Activated CD8-positive, alpha-beta T cell treated with anti-CD3 and anti-CD28 coated beads for 36 hours (primary cell): ENCODE measurements around the gene AIF1L. TPM values are rescaled to one million over a fixed set of nuclear protein-coding genes. Genes with fewer than 3 reads are reported as not detected.

ENCODE experiments used
- ATAC-seq: fragments of 200-7000 bp; cut with Tn5 transposase; one replicate; pipeline ENCODE4 v1.10.0; 2021; ENCODE audit warnings: mild to moderate bottlenecking, moderate library complexity
- CTCF ChIA-PET: fragments of 350-600 bp; sonication (Branson Sonifier 250); formaldehyde crosslinking; loops from one replicate; lab custom pipeline; 2021; ENCODE audit warnings: antibody characterized with exemption; lab: Charles Lee
- POLR2A ChIA-PET: fragments of 350-600 bp; sonication (Branson Sonifier 250); formaldehyde crosslinking; loops from one replicate; lab custom pipeline; 2021; ENCODE audit warnings: antibody characterized with exemption; lab: Charles Lee
- DNase-seq: peaks from one replicate; pipeline ENCODE4 v3.0.0-alpha.2; 2020
- H3K27ac Mint-ChIP-seq: one replicate; pipeline ENCODE4 v1.8.0; 2021; ENCODE audit warnings: mild to moderate bottlenecking, mixed read lengths
- H3K27me3 Mint-ChIP-seq: one replicate; pipeline ENCODE4 v1.8.0; 2021; ENCODE audit warnings: mixed read lengths
- H3K36me3 Mint-ChIP-seq: one replicate; pipeline ENCODE4 v1.8.0; 2021; ENCODE audit warnings: low read depth, mixed read lengths
- H3K4me1 Mint-ChIP-seq: one replicate; pipeline ENCODE4 v1.8.0; 2021; ENCODE audit warnings: low read depth, mixed read lengths
- H3K4me3 Mint-ChIP-seq: one replicate; pipeline ENCODE4 v1.8.0; 2021; ENCODE audit warnings: mild to moderate bottlenecking, moderate library complexity, mixed read lengths
- H3K9me3 Mint-ChIP-seq: one replicate; pipeline ENCODE4 v1.8.0; 2021; ENCODE audit warnings: mixed read lengths
- CTCF ChIP-seq: fragments of 200-600 bp; IDR thresholded peaks from one replicate; pipeline ENCODE4 v1.8.0; 2022; ENCODE audit warnings: antibody characterized with exemption, mild to moderate bottlenecking
- intact Hi-C: fragments of 100-400 bp; cut with micrococcal nuclease; formaldehyde crosslinking; loops from one replicate; pipeline ENCODE4 v1.10.0; 2022
- total RNA-seq, 2 experiments: library from RNA; stranded (reverse); gene quantifications; one replicate each; pipeline ENCODE4 v1.2.3, GENCODE V29; 2021

The AIF1L gene
- total RNA-seq, 2 experiments from 2014 or later = 0.72 to 1.9 TPM

GRCh38 chr9:131107760-131108159 lies 11.4 kb downstream of the AIF1L start:
- no peaks in the 10 kb centered on the region for H3K27me3 Mint-ChIP-seq
- no peaks in the 10 kb centered on the region for H3K36me3 Mint-ChIP-seq
- no peaks in the 10 kb centered on the region for H3K4me1 Mint-ChIP-seq
- CTCF ChIA-PET = no interaction called here
- ATAC-seq (no peak), DNase-seq (no peak)
- H3K27ac Mint-ChIP-seq = no peak overlapping the region
- H3K9me3 Mint-ChIP-seq = no peaks in the 10 kb centered on the region
- intact Hi-C loops = no loop called here
- no peak overlapping the region for H3K4me3 Mint-ChIP-seq
- no peak for TF ChIP-seq CTCF
- POLR2A ChIA-PET = interaction anchor here (1.1 kb wide), 1 partner anchor 17 kb away, joined by 3 read pairs; the partner anchor contains the start of gene NUP214

GRCh38 chr9:131111186-131111853 lies 15.0 kb downstream of the AIF1L start:
- no peak overlapping the region for H3K4me3 Mint-ChIP-seq
- POLR2A ChIA-PET = no interaction called here
- H3K27me3 Mint-ChIP-seq = no peaks in the 10 kb centered on the region
- CTCF ChIA-PET = interaction anchor here (1.3 kb wide), 1 partner anchor 54 kb away, joined by 3 read pairs; no protein-coding TSS in a partner anchor
- ATAC-seq = no peak
- intact Hi-C loops = no loop called here
- H3K36me3 Mint-ChIP-seq = no peaks in the 10 kb centered on the region
- no peak for DNase-seq
- no peak for TF ChIP-seq CTCF
- no peaks in the 10 kb centered on the region for H3K9me3 Mint-ChIP-seq
- no peaks in the 10 kb centered on the region for H3K4me1 Mint-ChIP-seq
- no peak overlapping the region for H3K27ac Mint-ChIP-seq

GRCh38 chr9:131111854-131112311 lies 15.6 kb downstream of the AIF1L start:
- POLR2A ChIA-PET = no interaction called here

GRCh38 chr9:131112374-131113154 lies 16.2 kb downstream of the AIF1L start:
- Mint-ChIP-seq H3K4me3 (no peak overlapping the region), H3K4me1 (no peaks in the 10 kb centered on the region), H3K27ac (no peak overlapping the region), H3K36me3 (no peaks in the 10 kb centered on the region), H3K9me3 (no peaks in the 10 kb centered on the region), H3K27me3 (no peaks in the 10 kb centered on the region)
- CTCF ChIA-PET = interaction anchor here (1.3 kb wide), 1 partner anchor 55 kb away, joined by 3 read pairs; no protein-coding TSS in a partner anchor
- intact Hi-C loops = no loop called here
- POLR2A ChIA-PET = interaction anchor here (0.7 kb wide), 1 partner anchor 9 kb away, joined by 3 read pairs; no protein-coding TSS in a partner anchor
- TF ChIP-seq CTCF = no peak
- no peak for DNase-seq
- no peak for ATAC-seq

More at GRCh38 chr9:131111854-131112311, 15.6 kb downstream of the AIF1L start:
- Mint-ChIP-seq H3K4me1 (no peaks in the 10 kb centered on the region), H3K36me3 (no peaks in the 10 kb centered on the region), H3K9me3 (no peaks in the 10 kb centered on the region), H3K27ac (no peak overlapping the region), H3K27me3 (no peaks in the 10 kb centered on the region), H3K4me3 (no peak overlapping the region)
- ATAC-seq (no peak), DNase-seq (no peak)
- CTCF ChIA-PET = interaction anchor here (1.3 kb wide), 1 partner anchor 54 kb away, joined by 3 read pairs; no protein-coding TSS in a partner anchor
- no peak for TF ChIP-seq CTCF
- intact Hi-C loops = no loop called here
